GM19397 (cell line): ENCODE results near the gene HHATL.

Experiments
- ATAC-seq: cut with Tn5 transposase; IDR thresholded peaks from one replicate; pipeline ENCODE4 v1.9.1; 2021; ENCODE audit warnings: mild to moderate bottlenecking, moderate library complexity; ENCODE audit not compliant: unreplicated experiment

The HHATL gene

DNA sequence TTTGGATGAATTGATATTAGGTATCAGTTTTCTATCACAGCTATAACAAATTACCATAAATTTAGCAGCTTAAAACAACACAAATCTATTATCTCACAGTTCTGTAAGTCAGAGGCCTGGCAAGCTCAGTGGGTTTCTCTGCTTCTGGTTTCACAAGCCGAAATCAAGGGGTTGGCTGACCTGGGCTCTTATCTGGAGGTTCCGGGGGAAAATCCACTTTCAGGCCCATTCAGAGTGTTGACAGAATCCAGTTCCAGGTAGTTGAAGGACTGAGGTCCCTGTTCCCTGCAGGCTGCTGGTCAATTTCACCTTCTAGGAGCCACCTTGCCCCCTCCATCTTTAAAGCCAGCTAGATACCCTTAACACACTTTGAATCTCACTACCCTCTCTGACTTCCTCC is 11.1 kb upstream of the HHATL start:
- no peak for ATAC-seq

DNA sequence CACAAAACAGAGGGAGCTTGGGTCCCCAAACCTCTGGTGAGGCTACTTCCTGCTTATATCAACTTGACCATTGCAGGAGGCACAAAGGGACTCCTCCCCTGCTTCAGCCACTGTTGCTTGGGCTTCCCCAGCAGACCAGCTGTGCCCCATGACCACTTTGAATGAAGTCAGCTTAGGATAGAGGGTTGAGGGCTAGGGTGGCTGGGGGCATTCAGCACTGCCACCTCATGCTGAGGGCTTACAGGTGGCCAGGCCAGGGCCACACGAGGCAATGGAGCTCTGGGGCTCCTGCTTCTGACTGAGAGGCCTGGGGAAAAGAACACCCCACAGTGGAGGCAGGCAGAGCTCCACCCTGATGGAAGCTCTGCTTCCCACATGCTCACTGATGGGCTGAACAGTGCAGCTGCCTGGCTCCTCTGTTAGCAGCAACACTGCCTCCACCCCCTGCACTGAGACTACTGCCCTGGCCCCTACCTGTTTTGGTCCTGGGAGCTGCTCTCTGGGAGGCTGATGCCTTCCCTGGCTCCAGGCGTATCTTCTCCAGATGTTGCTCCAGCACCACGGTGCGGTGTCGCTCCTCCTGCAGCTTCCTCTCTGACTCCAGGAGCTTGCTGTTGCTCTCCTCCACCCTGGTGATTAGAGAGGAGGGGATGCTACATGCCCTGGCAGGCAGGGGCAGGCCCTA is 10.2 kb upstream of the HHATL start:
- ATAC-seq: no peak

- ATAC-seq: no peak
Observed at GRCh38 chr3:42712344-42712648, 9.7 kb upstream of the HHATL start.

DNA sequence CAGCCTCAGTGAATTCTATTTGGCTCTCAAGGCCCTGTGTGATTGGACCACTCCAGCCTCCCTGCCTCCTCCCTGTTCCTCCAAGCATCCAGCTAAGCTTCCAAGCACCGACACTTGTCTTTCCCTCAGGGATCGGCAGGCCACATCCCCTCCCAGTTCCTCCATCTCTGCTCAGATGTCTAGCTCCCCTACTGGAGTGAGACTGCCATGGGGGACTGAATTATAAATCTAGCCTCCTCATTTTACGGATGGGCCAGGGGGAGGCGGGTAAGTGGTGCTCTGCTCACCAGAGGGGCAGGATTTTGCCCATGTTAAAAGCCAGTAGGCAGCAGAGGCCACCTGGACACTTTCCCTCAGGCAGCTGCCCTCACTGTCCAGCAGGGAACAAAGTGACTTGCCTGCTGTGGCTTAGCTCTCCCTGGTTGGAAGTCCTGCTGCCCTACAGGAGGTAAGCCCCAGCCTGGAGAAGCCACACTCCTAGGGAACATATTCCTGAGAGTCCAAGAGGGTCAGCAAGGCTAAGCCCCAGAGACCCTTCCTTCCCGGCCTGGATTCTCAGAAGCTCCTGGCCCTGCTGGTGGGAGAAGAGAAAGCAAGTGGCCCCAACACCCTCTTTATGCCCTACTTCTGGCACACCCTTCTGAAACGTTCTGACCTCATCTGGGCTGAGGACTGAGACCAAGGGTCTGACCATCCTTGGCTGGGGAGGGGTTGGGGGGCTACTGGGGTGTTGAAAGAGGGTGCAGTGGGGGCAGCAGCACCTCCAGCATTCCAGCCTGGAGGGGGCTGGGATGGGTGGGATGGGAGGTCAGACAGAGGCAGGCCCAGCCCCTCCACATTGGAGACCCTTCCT is 9.1 kb upstream of the HHATL start:
- ATAC-seq: no peak

DNA sequence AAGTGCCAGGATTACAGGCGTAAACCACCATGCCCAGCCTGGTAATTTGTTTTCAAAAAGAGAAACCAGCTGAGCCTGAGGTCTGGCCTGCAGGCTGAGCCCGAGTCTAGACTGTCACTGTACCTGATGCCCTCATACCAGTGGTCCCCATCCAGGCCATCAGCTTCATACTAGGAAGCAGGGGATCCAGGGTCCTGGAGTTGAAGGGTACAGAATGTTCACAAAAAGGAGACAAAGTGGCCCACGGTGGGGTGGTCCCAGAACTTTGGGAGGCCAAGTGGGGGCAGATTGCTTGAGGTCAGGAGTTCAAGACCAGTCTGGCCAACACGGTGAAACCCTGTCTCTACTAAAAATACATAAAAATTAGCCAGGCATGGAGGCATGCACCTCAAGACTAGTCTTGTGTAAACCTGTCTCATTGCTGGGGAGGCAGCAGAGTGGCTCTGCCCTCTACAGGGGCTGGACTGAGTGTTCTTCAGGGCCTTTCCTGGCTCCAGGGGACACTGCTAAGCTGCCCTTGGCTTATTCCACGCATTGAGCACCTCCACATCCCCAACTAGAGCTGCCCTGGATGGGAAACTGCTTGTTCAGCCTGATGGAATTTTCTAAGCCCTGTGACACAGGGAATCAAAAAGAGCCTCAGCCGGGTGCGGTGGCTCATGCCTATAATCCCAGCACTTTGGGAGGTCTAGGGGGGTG is 7.9 kb upstream of the HHATL start:
- no peak for ATAC-seq

DNA sequence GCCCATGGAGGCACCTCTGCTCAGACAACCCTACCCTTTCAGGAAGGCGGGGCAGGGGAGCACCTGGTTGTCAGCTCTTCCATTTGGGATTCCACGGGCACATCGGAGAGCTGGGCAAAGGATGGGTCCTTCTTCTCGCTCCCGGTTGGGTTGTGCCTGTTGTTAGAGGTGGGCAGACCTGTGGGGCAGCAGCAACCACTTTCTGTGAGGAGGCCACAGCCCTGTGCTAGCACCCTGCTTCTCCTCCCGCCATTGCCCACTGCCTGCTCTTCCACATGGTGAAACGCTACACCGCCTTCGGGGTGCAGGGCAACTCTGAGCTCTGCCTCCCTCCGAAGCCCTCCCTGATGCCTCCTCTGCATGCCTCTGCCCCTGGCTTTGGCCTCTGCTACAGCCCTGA is 7.0 kb upstream of the HHATL start:
- ATAC-seq: no peak

DNA sequence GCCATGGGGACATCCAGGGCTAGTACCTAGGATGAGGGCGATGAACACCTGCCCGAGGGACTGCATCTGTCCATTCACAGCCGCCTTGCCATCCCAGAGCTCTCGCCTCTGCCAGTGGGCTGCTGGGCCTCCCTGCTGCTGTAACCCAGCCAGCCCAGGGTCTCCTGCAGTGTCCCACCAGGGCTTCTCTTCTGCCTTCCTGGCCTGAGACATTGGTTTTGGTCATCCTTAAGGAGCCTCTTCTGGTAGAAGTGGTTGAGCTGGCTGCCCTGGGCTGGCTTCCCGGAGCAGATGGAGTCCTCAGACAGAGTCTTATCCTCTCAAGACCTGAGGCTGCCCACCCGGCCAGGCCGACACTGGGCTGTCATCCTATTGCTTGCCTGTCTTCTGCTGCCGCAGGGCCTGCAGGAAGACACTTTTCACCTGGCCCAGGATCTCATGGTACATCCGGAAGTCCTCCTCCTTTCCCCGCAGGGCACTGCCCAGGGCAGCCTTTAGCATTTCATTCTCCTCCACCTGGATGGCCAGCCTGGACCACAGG is 6.1 kb upstream of the HHATL start:
- no peak for ATAC-seq

DNA sequence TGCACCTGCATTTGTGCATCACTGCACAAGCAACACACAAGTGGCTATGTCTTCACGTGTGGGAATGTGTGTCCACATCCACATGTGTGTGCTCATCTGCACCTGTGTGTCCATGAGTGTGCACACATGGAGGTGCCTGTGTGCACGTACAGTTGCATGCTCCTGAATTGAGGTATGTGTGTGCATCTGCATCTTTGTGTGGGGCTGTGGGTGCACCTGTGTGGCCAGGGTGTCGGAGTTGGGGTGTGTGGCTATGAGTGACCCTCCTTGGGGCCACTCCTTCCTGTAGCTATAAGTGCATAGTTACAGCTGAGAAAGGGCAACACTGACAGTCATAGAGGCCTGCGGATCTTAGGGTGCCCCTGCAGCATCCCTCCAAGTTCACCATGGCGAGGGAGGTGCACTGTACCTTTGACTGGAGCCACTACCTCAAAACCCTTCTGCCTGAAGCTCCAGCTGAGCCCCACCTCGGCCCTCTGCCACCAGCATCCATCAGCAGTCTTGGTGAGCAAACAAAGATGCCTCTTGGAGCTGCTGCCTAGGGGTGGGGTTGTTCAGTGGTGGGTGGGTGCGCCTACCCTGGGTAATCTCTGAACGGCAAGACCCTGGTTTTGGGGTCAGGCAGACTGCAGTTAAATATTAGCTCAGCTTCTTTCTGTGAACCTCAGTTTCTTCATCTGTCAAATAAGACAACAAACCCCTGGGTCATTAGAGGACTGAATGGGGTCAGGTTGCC is 5.2 kb upstream of the HHATL start:
- no peak for ATAC-seq

GRCh38 chr3:42706721-42707619 is 4.4 kb upstream of the HHATL start:
- no peak for ATAC-seq

DNA sequence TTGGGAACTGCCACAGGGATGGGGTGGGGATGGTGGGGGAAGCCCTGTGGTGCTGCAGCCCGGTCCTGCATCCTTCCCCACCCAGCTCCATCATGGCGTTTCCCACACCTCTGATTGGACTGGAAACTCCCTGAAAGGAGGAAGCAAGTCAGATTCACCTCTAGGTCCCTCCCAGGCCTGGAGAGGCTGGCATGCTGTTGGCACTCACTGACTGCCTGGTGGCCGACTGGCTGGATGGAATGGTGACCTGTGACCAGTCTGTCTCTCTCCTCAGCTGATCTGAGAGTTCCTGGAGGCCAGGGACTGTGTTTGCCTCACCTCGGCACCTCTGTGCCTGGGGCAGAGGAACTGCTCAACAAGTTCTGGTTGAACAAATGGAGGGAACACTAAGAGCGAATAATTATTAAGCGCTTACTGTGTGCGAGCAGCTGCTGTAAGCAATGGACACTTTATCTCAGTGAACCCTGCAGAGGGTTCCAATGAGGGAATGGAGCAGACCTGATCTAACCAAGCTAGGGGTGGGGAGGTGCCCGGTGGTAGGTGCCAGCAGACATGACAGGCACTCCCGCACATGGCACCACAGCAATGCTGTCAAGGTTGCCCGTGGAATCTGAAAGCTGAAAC is 3.5 kb upstream of the HHATL start:
- no peak for ATAC-seq

DNA sequence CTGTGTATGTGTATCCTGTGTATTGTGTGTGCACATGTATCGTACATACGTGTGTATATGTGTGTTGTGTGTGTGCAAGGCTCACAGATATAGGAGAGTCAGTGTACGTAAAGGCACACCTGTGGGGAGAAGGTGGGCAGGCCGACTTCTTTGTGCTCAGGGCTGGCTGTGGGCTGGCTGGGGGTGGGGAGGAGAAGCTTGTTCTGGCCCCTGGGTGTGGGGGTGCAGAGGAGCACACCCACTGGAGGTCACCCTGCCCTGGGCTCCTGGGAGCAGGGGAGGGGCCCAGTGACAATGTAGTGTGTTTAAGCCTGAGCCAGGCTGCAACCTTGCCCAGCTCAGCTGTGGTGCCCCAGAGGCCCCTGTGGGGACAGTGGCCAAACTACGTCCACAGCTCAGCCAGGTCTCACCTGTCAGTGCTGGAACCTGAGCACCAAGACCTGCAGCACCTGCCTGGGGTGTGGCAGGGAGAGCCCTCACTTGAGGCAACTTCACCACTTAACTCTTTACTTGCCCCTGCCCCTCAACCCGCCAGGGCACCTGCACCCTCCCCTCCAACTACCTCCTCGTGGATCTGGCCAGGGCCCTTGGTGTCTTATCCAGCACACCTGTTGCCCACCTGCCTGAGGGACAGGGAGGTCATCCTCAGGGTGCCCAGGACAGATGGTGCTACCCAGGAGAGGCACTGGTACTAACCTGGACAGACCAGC is 2.6 kb upstream of the HHATL start:
- no peak for ATAC-seq

GRCh38 chr3:42704136-42704841 is 1.7 kb upstream of the HHATL start:
- ATAC-seq: no peak

- no peak for ATAC-seq
Observed at GRCh38 chr3:42703695-42704025, 1.1 kb upstream of the HHATL start.

GRCh38 chr3:42702982-42703694 is 540 bp upstream of the HHATL start:
- ATAC-seq: no peak

DNA sequence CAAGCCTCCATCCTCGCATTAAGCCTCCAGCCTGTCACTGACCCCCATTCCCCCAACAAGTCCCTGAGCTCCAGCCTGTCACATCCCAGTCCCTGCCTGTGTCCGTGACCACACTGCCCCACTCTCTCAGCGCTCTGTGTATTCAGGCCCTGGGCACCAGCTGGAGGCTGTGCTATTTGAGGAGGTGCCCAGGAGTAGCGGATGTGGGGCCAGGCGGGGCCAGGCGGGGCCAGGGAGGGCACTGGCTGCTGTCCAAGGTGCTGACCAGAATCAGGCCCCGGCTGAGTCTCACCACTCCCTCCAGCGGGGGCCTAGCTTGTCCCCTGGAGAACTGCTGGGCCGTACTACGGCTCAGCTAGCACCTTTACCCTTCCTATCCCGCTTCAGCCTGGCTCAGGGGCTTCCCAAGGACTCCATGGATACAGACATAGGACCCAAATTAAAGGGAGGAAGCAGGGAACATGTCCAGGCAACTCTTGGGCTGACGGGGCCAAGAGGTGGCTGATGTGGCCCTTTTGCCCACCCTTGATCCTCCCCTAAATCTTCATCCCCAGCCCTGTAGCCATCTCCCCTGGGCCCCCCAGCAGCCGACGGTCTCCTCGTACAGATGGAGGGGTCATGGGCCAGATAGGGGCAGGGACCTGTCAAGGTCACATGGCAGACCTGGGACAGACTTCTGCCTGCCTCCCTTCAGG is 1.1 kb downstream of the HHATL start:
- no peak for ATAC-seq

DNA sequence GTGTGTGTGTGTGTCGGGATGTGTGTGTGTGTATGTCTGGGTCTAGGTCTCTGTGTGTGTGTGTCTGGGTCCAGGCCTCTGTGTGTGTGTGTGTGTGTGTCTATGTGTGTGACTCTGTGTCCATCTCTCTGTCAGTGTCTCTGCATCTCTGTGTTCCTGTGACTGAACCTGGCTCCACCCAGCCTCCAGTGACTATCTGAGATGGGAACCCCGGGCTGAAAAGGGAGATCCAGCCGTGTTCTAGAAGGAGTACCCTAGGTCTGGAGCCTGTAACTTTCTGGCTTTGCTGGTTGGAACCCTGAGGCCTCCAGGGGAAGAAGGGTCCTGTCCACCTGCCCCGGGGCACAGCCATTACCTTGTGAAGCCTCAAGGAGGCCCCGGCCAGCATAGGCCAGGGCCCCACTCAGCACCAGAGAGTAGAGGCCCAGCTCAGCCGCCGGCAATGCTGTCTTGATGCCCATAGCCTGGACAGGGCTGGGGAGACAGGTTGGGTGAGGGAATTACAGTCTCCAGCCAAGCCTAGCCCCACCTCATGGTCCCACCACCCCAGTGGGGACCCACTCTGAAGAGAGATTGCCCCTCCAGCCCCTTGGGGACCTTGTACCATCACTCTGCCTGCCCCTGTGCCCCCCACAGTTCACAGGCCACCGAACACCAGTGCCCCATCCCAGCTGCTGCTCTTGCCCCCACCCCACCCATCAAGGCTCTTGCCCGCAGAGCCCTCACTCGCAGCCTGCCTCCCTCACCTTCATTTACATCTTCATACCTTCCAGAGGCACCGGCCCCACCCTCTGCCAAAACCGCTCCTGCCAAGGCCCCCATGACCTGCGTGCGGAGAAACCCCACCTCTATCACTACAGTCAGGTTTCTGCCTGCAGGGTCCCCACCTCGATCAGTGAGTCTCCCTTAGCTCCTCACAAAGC is 2.0 kb downstream of the HHATL start:
- no peak for ATAC-seq
